ENCODE data around the gene HOXB2.
"Not testable (repeated sequence)": the region's sequence is repeated elsewhere in the genome, so short reads cannot be mapped to it uniquely, and the experiment has no call there.

Gene HOXB2

GRCh38 chr17:48539177-48539576 lies 5.7 kb downstream of the HOXB2 start:
- no peak for DNase-seq

GRCh38 chr17:48537316-48537715 lies 7.6 kb downstream of the HOXB2 start:
- no peak for DNase-seq

GRCh38 chr17:48535793-48536559 lies 8.9 kb downstream of the HOXB2 start:
- DNase-seq: not testable (repeated sequence)

GRCh38 chr17:48532261-48532660 lies 12.6 kb downstream of the HOXB2 start:
- DNase-seq: no peak

GRCh38 chr17:48530887-48531272 lies 14.0 kb downstream of the HOXB2 start, which contains the start of gene HOXB1:
Gene HOXB1 (minus strand): TSS chr17:48531011. CDS start chr17:48530904, 107 bp downstream.
- no peak for DNase-seq

- DNase-seq: no peak
Measured at GRCh38 chr17:48530208-48530886, 14.6 kb downstream of the HOXB2 start.

- DNase-seq: no peak
Measured at GRCh38 chr17:48529683-48530009, 15.3 kb downstream of the HOXB2 start.

GRCh38 chr17:48528936-48529682 lies 15.8 kb downstream of the HOXB2 start:
- no peak for DNase-seq

GRCh38 chr17:48528153-48528935 lies 16.6 kb downstream of the HOXB2 start:
- no peak for DNase-seq

- no peak for DNase-seq
Measured at GRCh38 chr17:48527547-48527932, 17.4 kb downstream of the HOXB2 start.

GRCh38 chr17:48526608-48527546 lies 18.0 kb downstream of the HOXB2 start:
- DNase-seq: no peak

- DNase-seq: no peak
Measured at GRCh38 chr17:48523010-48523409, 21.9 kb downstream of the HOXB2 start.

- DNase-seq: no peak
Measured at GRCh38 chr17:48522031-48522653, 22.8 kb downstream of the HOXB2 start.

- no peak for DNase-seq
Measured at GRCh38 chr17:48520631-48521079, 24.3 kb downstream of the HOXB2 start.

- DNase-seq: no peak
Measured at GRCh38 chr17:48519427-48519826, 25.5 kb downstream of the HOXB2 start.

- no peak for DNase-seq
Measured at GRCh38 chr17:48517478-48517877, 27.4 kb downstream of the HOXB2 start.

GRCh38 chr17:48515925-48516900 lies 28.7 kb downstream of the HOXB2 start:
- no peak for DNase-seq

GRCh38 chr17:48514477-48514876 lies 30.4 kb downstream of the HOXB2 start:
- no peak for DNase-seq

- no peak for DNase-seq
Measured at GRCh38 chr17:48513666-48514455, 31.0 kb downstream of the HOXB2 start.

Measured in CD4-positive, alpha-beta T cell treated with Interleukin-17A for 1 hour (primary cell).